GM12878 (cell line): ENCODE measurements around the gene SHISA4. TPM values are rescaled to one million over a fixed set of nuclear protein-coding genes. Genes with fewer than 3 reads are reported as not detected.
A peak's percentile ranks its signal among the peaks of the same experiment; 100 is the strongest.

ENCODE experiments used
- ATAC-seq: fragments of 200-7000 bp; cut with Tn5 transposase; 3 replicates; pipeline ENCODE4 v1.9.1; 2020; ENCODE audit warnings: mild to moderate bottlenecking, moderate library complexity
- BruUV-seq: library from RNA; stranded (reverse); fragments of 400-500 nt; replicated peaks from 2 replicates; lab custom pipeline; 2021; lab: Mats Ljungman, UMichigan
- CTCF ChIA-PET: fragments of 300-600 bp; sonication (Branson Sonifier 250); formaldehyde crosslinking; extraction: SDS; loops from one replicate; lab custom pipeline; 2021; ENCODE audit warnings: inconsistent platforms; lab: Yijun Ruan, JAX
- POLR2A ChIA-PET: fragments of 350-600 bp; formaldehyde crosslinking; extraction: SDS; loops from one replicate; lab custom pipeline; 2021; ENCODE audit warnings: inconsistent platforms; lab: Charles Lee
- RAD21 ChIA-PET: fragments of 300-600 bp; sonication (Branson Sonifier 250); formaldehyde crosslinking; loops from one replicate; lab custom pipeline; 2023; ENCODE audit warnings: antibody characterized with exemption; ENCODE audit not compliant: unreplicated experiment; lab: Charles Lee
- SMC1A ChIA-PET: fragments of 300-600 bp; sonication (Branson Sonifier 250); formaldehyde crosslinking; loops from one replicate; lab custom pipeline; 2023; ENCODE audit not compliant: unreplicated experiment, uncharacterized antibody; lab: Charles Lee
- DNase-seq: peaks from one replicate; pipeline ENCODE4 v3.0.0-alpha.2; 2011; ENCODE audit warnings: low read depth, low spot score
- FAIRE-seq: peaks from 3 replicates; lab custom pipeline; 2011; peaks lifted over from hg19 to GRCh38; lab: Jason Lieb, UNC
- H2AFZ ChIP-seq: 2 replicates; pipeline ENCODE4 v1.6.0; 2011; ENCODE audit warnings: low read depth, low read length, control low read depth; ENCODE audit not compliant: control insufficient read depth
- H3K27ac ChIP-seq: 2 replicates; pipeline ENCODE4 v1.5.1; 2011; ENCODE audit warnings: control low read depth; ENCODE audit not compliant: control insufficient read depth, insufficient read depth
- H3K27me3 ChIP-seq, 2 experiments: replicated peaks in 1 of 2; 2 replicates each; pipeline versions ENCODE4 v1.6.0 to v1.6.1; 2011; ENCODE audit warnings: low read length in 1 of 2; ENCODE audit not compliant: control insufficient read depth in 2 of 2, insufficient read depth in 2 of 2
- H3K36me3 ChIP-seq, 2 experiments: 2 replicates each; pipeline ENCODE4 v1.5.1; 2011; ENCODE audit warnings: low read length in 1 of 2; ENCODE audit not compliant: control insufficient read depth in 2 of 2, insufficient read depth in 2 of 2
- H3K4me1 ChIP-seq: 2 replicates; pipeline ENCODE4 v1.6.1; 2011; ENCODE audit warnings: mild to moderate bottlenecking, low read length, moderate library complexity, mixed read lengths; ENCODE audit not compliant: control insufficient read depth, insufficient read depth
- H3K4me2 ChIP-seq: 2 replicates; pipeline ENCODE4 v1.6.0; 2011; ENCODE audit warnings: control low read depth; ENCODE audit not compliant: control insufficient read depth, insufficient read depth
- H3K4me3 ChIP-seq: fragments of 200-600 bp; sonication (generic); 2 replicates; pipeline ENCODE4 v1.5.1; 2016
- H3K79me2 ChIP-seq: 2 replicates; pipeline ENCODE4 v1.6.0; 2011; ENCODE audit warnings: low read length; ENCODE audit not compliant: control insufficient read depth, insufficient read depth
- H3K9ac ChIP-seq: 2 replicates; pipeline ENCODE4 v1.8.0; 2011; ENCODE audit warnings: low read length, control low read depth, mixed read lengths; ENCODE audit not compliant: control insufficient read depth, insufficient read depth
- H3K9me3 ChIP-seq: replicated peaks from 3 replicates; pipeline ENCODE4 v1.5.1; 2011; ENCODE audit warnings: mild to moderate bottlenecking, low read length; ENCODE audit not compliant: control insufficient read depth, insufficient read depth
- H4K20me1 ChIP-seq: 2 replicates; pipeline ENCODE4 v1.6.0; 2011; ENCODE audit not compliant: control insufficient read depth, insufficient read depth
- CEBPB ChIP-seq, 2 experiments: fragments of 150-350 bp in 1 of 2; IDR thresholded peaks; 2 replicates each; pipeline ENCODE4 v1.6.1; 2012 to 2014; ENCODE audit warnings: low read depth in 2 of 2, low read length in 2 of 2, borderline replicate concordance in 1 of 2, inconsistent platforms in 1 of 2
- PAX5 ChIP-seq: IDR thresholded peaks from 2 replicates; pipeline ENCODE4 v1.6.1; 2011; ENCODE audit warnings: low read depth, low read length, borderline replicate concordance
- POLR2A ChIP-seq: IDR thresholded peaks from 2 replicates; pipeline ENCODE4 v1.6.1; 2011; ENCODE audit warnings: low read depth, mild to moderate bottlenecking, low read length
- RAD21 ChIP-seq: IDR thresholded peaks from 2 replicates; pipeline ENCODE4 v1.6.1; 2011; ENCODE audit warnings: mild to moderate bottlenecking, low read depth, low read length, moderate library complexity; ENCODE audit not compliant: insufficient read depth
- RB1 ChIP-seq: fragments of 450-650 bp; formaldehyde crosslinking; IDR thresholded peaks from 2 replicates; pipeline ENCODE4 v1.6.1; 2017; ENCODE audit warnings: mild to moderate bottlenecking, borderline replicate concordance
- SMC3 ChIP-seq: IDR thresholded peaks from 2 replicates; pipeline ENCODE4 v1.6.1; 2011; ENCODE audit warnings: low read length, improper control_type of control experiment, borderline replicate concordance
- TCF7 ChIP-seq: IDR thresholded peaks from 2 replicates; pipeline ENCODE4 v1.6.1; 2014; ENCODE audit warnings: antibody characterized with exemption, borderline replicate concordance
- YY1 ChIP-seq: IDR thresholded peaks from 2 replicates; pipeline ENCODE4 v1.6.1; 2011; ENCODE audit warnings: low read depth, mild to moderate bottlenecking, low read length
- ZNF592 ChIP-seq: fragments of 450-650 bp; IDR thresholded peaks from 2 replicates; pipeline ENCODE4 v1.6.1; 2017; ENCODE audit warnings: mild to moderate bottlenecking, moderate library complexity
- WGBS: methylation state at CpG from one replicate; pipeline ENCODE4 v1.1.6; 2016; ENCODE audit warnings: low lambda C conversion rate; ENCODE audit not compliant: insufficient replicate concordance, insufficient coverage; ENCODE audit errors: missing lambda C conversion rate; 5-methylcytosine and 5-hydroxymethylcytosine counted together
- in situ Hi-C: fragments of 300-500 bp; cut with MboI; formaldehyde crosslinking; loops from 9 replicates; pipeline ENCODE4 v1.14.3; 2018; ENCODE audit warnings: mixed read lengths
- intact Hi-C: fragments of 100-400 bp; cut with micrococcal nuclease; formaldehyde crosslinking; loops from one replicate; pipeline ENCODE4 v1.14.2; 2022; ENCODE audit not compliant: unreplicated experiment
- polyA plus RNA-seq, 11 experiments: library from polyadenylated mRNA; depleted of rRNA in 4 of 11; unstranded in 6 of 11; stranded (reverse) in 5 of 11; fragments of >200 nt; fragmentation: Nextera tagmentation in 4 of 11; fragmentation: Illumina TruSeq in 1 of 11; extraction: Ambion mirVana in 4 of 11; extraction: Trizol in 1 of 11; gene quantifications; 1 replicate in 1 of 11; 2 replicates in 10 of 11; pipeline versions ENCODE4 v1.2.1 to v1.2.3, GENCODE V29; 2011 to 2016; ENCODE audit warnings: inconsistent platforms in 2 of 11, missing spikeins in 2 of 11, low read depth in 1 of 11
- total RNA-seq, 4 experiments: library from RNA; depleted of rRNA in 3 of 4; stranded (reverse); fragments of >200 nt in 3 of 4; fragmentation: Illumina TruSeq in 1 of 4; extraction: Trizol in 1 of 4; gene quantifications; 2 replicates each; pipeline versions ENCODE4 v1.2.1 to v1.2.3, GENCODE V29; 2013 to 2021
- TF ChIP-seq, protein P1 (sequence below), 3 experiments: IDR thresholded peaks in 2 of 3; conservative IDR thresholded peaks in 1 of 3; 2 replicates each; pipeline ENCODE4 v1.5.1; 2011; ENCODE audit warnings: low read depth in 3 of 3, low read length in 3 of 3, mild to moderate bottlenecking in 3 of 3, control low read depth in 2 of 3, moderate library complexity in 2 of 3, inconsistent platforms in 1 of 3, mixed read lengths in 1 of 3; ENCODE audit not compliant: control insufficient read depth in 2 of 3, insufficient read depth in 1 of 3; ENCODE audit errors: extremely low read depth in 1 of 3

Gene SHISA4
- total and polyA plus RNA-seq, 10 of the 15 experiments (the other 5 are each of a cell fraction or from before 2014, with no cell fraction given), result 0.07 TPM; not detected in 8

DNA sequence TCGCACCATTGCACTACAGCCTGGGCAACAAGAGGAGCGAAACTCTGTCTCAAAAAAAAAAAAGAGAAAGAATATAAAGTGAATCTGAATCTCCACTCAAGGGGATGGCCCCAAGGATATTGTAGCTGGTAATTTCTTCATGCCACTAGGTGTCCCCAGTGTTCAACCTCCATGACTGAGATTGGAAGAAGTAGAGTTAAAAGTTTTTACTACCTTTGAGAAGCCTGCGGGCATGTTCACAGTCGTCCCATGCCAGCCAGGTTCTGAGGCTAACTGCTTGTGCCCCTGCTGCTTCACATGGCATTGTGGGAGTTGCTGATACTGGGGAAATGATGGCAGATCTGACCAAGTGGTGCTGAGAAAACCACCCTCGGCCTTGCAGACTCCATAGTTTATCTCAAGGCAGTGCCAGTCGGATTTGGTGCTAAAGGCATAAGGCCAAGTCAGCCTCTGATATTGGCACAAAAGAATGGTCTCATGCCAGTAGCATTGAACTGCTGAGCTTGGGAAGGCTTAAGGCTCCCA lies 10.8 kb upstream of the SHISA4 start:
- Histone ChIP-seq H4K20me1 (no peaks in the 10 kb centered on the region), H3K79me2 (no peaks in the 10 kb centered on the region), H3K4me1 (peaks cover 5% of the 10 kb centered on the region; the same call in 1 of the 2 replicates), H3K36me3 (peaks cover 13 to 15% of the 10 kb centered on the region in 2 experiments), H3K27ac (no peak overlapping the region), H3K9ac (no peak overlapping the region), H3K4me2 (no peak overlapping the region), H2AFZ (no peak overlapping the region), H3K9me3 (no peaks in the 10 kb centered on the region), H3K27me3 (no peaks in the 10 kb centered on the region), H3K4me3 (no peak overlapping the region)
- ChIA-PET SMC1A (interaction anchor here (0.6 to 1.4 kb wide), 5 partner anchors 9 to 240 kb away, joined by 3 to 8 read pairs (median 4); no protein-coding TSS in a partner anchor), POLR2A (no interaction called here), RAD21 (interaction anchor here (0.8 to 1.3 kb wide), 6 partner anchors 48 to 241 kb away, joined by 3 to 5 read pairs (median 4); no protein-coding TSS in a partner anchor), CTCF (interaction anchor here (0.6 to 9.1 kb wide), 17 partner anchors 9 to 319 kb away, joined by 3 to 99 read pairs (median 3); no protein-coding TSS in a partner anchor)
- DNase-seq (no peak), ATAC-seq (peak; percentile 86), FAIRE-seq (peak; percentile 61)
- WGBS, result 41% methylated on average over 6 of the region's 6 CpGs
- intact Hi-C loops, result loop anchor here (1.0 to 5.0 kb wide), 2 partner anchors 94 to 239 kb away; no protein-coding TSS in a partner anchor
- BruUV-seq, result no TSS peak
- in situ Hi-C loops, result no loop called here
- peak; percentile 29; the same call in 1 of the 2 replicates for TF ChIP-seq SMC3
- TF ChIP-seq RAD21, result peak; percentile 52
- peak; percentile 36; the same call in 1 of the 2 replicates for TF ChIP-seq POLR2A
- no peak for TF ChIP-seq RB1
- TF ChIP-seq, protein P1, sequence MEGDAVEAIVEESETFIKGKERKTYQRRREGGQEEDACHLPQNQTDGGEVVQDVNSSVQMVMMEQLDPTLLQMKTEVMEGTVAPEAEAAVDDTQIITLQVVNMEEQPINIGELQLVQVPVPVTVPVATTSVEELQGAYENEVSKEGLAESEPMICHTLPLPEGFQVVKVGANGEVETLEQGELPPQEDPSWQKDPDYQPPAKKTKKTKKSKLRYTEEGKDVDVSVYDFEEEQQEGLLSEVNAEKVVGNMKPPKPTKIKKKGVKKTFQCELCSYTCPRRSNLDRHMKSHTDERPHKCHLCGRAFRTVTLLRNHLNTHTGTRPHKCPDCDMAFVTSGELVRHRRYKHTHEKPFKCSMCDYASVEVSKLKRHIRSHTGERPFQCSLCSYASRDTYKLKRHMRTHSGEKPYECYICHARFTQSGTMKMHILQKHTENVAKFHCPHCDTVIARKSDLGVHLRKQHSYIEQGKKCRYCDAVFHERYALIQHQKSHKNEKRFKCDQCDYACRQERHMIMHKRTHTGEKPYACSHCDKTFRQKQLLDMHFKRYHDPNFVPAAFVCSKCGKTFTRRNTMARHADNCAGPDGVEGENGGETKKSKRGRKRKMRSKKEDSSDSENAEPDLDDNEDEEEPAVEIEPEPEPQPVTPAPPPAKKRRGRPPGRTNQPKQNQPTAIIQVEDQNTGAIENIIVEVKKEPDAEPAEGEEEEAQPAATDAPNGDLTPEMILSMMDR (IDR thresholded peaks at IDR 0.05 in 2 of 3, conservative IDR thresholded peaks at IDR 0.05 in 1 of 3; ENCODE audit: control insufficient read depth in 2 of 3, extremely low read depth in 1 of 3, insufficient read depth in 1 of 3, low read depth in 3 of 3, low read length in 3 of 3), result peak; percentile 52 to 68 (median 57)
- no peak for TF ChIP-seq TCF7
- TF ChIP-seq CEBPB (IDR thresholded peaks at IDR 0.05; ENCODE audit: borderline replicate concordance in 1 of 2, low read depth in 2 of 2, low read length in 2 of 2), result no peak
- TF ChIP-seq YY1, result 0 out of 2 replicates have a peak, but pooled peaks have one; percentile 13
- TF ChIP-seq PAX5, result peak; percentile 48; the same call in 1 of the 2 replicates
- TF ChIP-seq ZNF592, result no peak
